ENCODE data around the gene DPP6. TPM values are rescaled to one million over a fixed set of nuclear protein-coding genes. Genes with fewer than 3 reads are reported as not detected.
"Not testable (repeated sequence)": the region's sequence is repeated elsewhere in the genome, so short reads cannot be mapped to it uniquely, and the experiment has no call there.

Gene DPP6
- total and polyA plus RNA-seq, 2 donors (not counting 1 experiment from before 2014, with no cell fraction given), result not detected

GRCh38 chr7:154072395-154073181, 20.4 kb downstream of the DPP6 start:
- intact Hi-C loops (cut with micrococcal nuclease); H3K36me3 ChIP-seq (replicated peaks in 1 of 2; ENCODE audit: control extremely low read depth in 1 of 2, control insufficient read depth in 1 of 2, extremely low read depth in 1 of 2, insufficient read depth in 2 of 2, low read length in 1 of 2); H3K4me2 ChIP-seq (replicated peaks; ENCODE audit: low read depth, low read length, poor library complexity, severe bottlenecking); CTCF ChIA-PET; H3K27ac Mint-ChIP-seq; H3K27ac ChIP-seq (ENCODE audit: low read length in 2 of 2); POLR2A ChIA-PET; H3K27me3 Mint-ChIP-seq; H3K27me3 ChIP-seq (replicated peaks in 1 of 4; ENCODE audit: control extremely low read depth in 1 of 4, control insufficient read depth in 3 of 4, insufficient read depth in 4 of 4, low read length in 3 of 4); H3K9me3 Mint-ChIP-seq (ENCODE audit: insufficient read depth); H4K20me1 ChIP-seq (ENCODE audit: control insufficient read depth, insufficient read depth, low read length, poor library complexity, severe bottlenecking); DNase-seq; H3K79me2 ChIP-seq (ENCODE audit: control insufficient read depth, insufficient read depth, low read length); H3K4me1 Mint-ChIP-seq; H2AFZ ChIP-seq (ENCODE audit: insufficient read depth, low read depth, low read length, poor library complexity, severe bottlenecking); H3K4me3 ChIP-seq (ENCODE audit: control extremely low read depth in 1 of 5, extremely low read depth in 1 of 5, insufficient read depth in 1 of 5, low read depth in 2 of 5, low read length in 4 of 5); H3K9ac ChIP-seq (ENCODE audit: low read length); ATAC-seq (ENCODE audit: low read depth); H3K4me3 Mint-ChIP-seq; H3K4me1 ChIP-seq (ENCODE audit: control insufficient read depth in 2 of 2, insufficient read depth in 2 of 2, low read length in 2 of 2); H3K9me3 ChIP-seq (ENCODE audit: control extremely low read depth in 1 of 3, control insufficient read depth in 2 of 3, insufficient read depth in 1 of 3, low read length in 2 of 3): not testable (repeated sequence)
- 55% methylated on average over 10 of the region's 15 CpGs for WGBS (ENCODE audit: insufficient coverage)

- H3K9me3 Mint-ChIP-seq (ENCODE audit: insufficient read depth); H3K4me3 Mint-ChIP-seq; H3K27ac ChIP-seq (ENCODE audit: low read length in 2 of 2); intact Hi-C loops (cut with micrococcal nuclease); CTCF ChIA-PET; H3K9ac ChIP-seq (ENCODE audit: low read length); DNase-seq; H4K20me1 ChIP-seq (ENCODE audit: control insufficient read depth, insufficient read depth, low read length, poor library complexity, severe bottlenecking); H2AFZ ChIP-seq (ENCODE audit: insufficient read depth, low read depth, low read length, poor library complexity, severe bottlenecking); POLR2A ChIA-PET; H3K4me1 ChIP-seq (ENCODE audit: control insufficient read depth in 2 of 2, insufficient read depth in 2 of 2, low read length in 2 of 2); H3K4me2 ChIP-seq (replicated peaks; ENCODE audit: low read depth, low read length, poor library complexity, severe bottlenecking); H3K9me3 ChIP-seq (ENCODE audit: control extremely low read depth in 1 of 3, control insufficient read depth in 2 of 3, insufficient read depth in 1 of 3, low read length in 2 of 3); H3K27ac Mint-ChIP-seq; H3K27me3 Mint-ChIP-seq; H3K27me3 ChIP-seq (replicated peaks in 1 of 4; ENCODE audit: control extremely low read depth in 1 of 4, control insufficient read depth in 3 of 4, insufficient read depth in 4 of 4, low read length in 3 of 4); H3K36me3 ChIP-seq (replicated peaks in 1 of 2; ENCODE audit: control extremely low read depth in 1 of 2, control insufficient read depth in 1 of 2, extremely low read depth in 1 of 2, insufficient read depth in 2 of 2, low read length in 1 of 2); H3K79me2 ChIP-seq (ENCODE audit: control insufficient read depth, insufficient read depth, low read length); H3K4me3 ChIP-seq (ENCODE audit: control extremely low read depth in 1 of 5, extremely low read depth in 1 of 5, insufficient read depth in 1 of 5, low read depth in 2 of 5, low read length in 4 of 5); H3K4me1 Mint-ChIP-seq; ATAC-seq (ENCODE audit: low read depth): not testable (repeated sequence)
- no CpG with 5 or more reads among the region's 2 CpGs for WGBS (ENCODE audit: insufficient coverage)
Observed at GRCh38 chr7:154078523-154078922, 26.3 kb downstream of the DPP6 start.

- H3K4me3 ChIP-seq (ENCODE audit: control extremely low read depth in 1 of 5, extremely low read depth in 1 of 5, insufficient read depth in 1 of 5, low read depth in 2 of 5, low read length in 4 of 5); H3K27ac ChIP-seq (ENCODE audit: low read length in 2 of 2); H3K79me2 ChIP-seq (ENCODE audit: control insufficient read depth, insufficient read depth, low read length); H3K4me1 Mint-ChIP-seq; intact Hi-C loops (cut with micrococcal nuclease); H3K27ac Mint-ChIP-seq; H3K9ac ChIP-seq (ENCODE audit: low read length); POLR2A ChIA-PET; DNase-seq; H3K4me2 ChIP-seq (replicated peaks; ENCODE audit: low read depth, low read length, poor library complexity, severe bottlenecking); H3K4me1 ChIP-seq (ENCODE audit: control insufficient read depth in 2 of 2, insufficient read depth in 2 of 2, low read length in 2 of 2); H3K36me3 ChIP-seq (replicated peaks in 1 of 2; ENCODE audit: control extremely low read depth in 1 of 2, control insufficient read depth in 1 of 2, extremely low read depth in 1 of 2, insufficient read depth in 2 of 2, low read length in 1 of 2); ATAC-seq (ENCODE audit: low read depth); H3K9me3 ChIP-seq (ENCODE audit: control extremely low read depth in 1 of 3, control insufficient read depth in 2 of 3, insufficient read depth in 1 of 3, low read length in 2 of 3); H3K9me3 Mint-ChIP-seq (ENCODE audit: insufficient read depth); CTCF ChIA-PET; H3K27me3 Mint-ChIP-seq; H4K20me1 ChIP-seq (ENCODE audit: control insufficient read depth, insufficient read depth, low read length, poor library complexity, severe bottlenecking); H3K27me3 ChIP-seq (replicated peaks in 1 of 4; ENCODE audit: control extremely low read depth in 1 of 4, control insufficient read depth in 3 of 4, insufficient read depth in 4 of 4, low read length in 3 of 4); H3K4me3 Mint-ChIP-seq; H2AFZ ChIP-seq (ENCODE audit: insufficient read depth, low read depth, low read length, poor library complexity, severe bottlenecking): not testable (repeated sequence)
- no CpG with 5 or more reads among the region's 3 CpGs for WGBS (ENCODE audit: insufficient coverage)
Observed at GRCh38 chr7:154080249-154080648, 28.1 kb downstream of the DPP6 start.

GRCh38 chr7:154087037-154087725, 35.0 kb downstream of the DPP6 start:
- DNase-seq; CTCF ChIA-PET; H3K9me3 ChIP-seq (ENCODE audit: control extremely low read depth in 1 of 3, control insufficient read depth in 2 of 3, insufficient read depth in 1 of 3, low read length in 2 of 3); H3K4me3 ChIP-seq (ENCODE audit: control extremely low read depth in 1 of 5, extremely low read depth in 1 of 5, insufficient read depth in 1 of 5, low read depth in 2 of 5, low read length in 4 of 5); H3K27me3 ChIP-seq (replicated peaks in 1 of 4; ENCODE audit: control extremely low read depth in 1 of 4, control insufficient read depth in 3 of 4, insufficient read depth in 4 of 4, low read length in 3 of 4); H3K27ac ChIP-seq (ENCODE audit: low read length in 2 of 2); H3K4me3 Mint-ChIP-seq; H3K27me3 Mint-ChIP-seq; H4K20me1 ChIP-seq (ENCODE audit: control insufficient read depth, insufficient read depth, low read length, poor library complexity, severe bottlenecking); H3K27ac Mint-ChIP-seq; ATAC-seq (ENCODE audit: low read depth); H2AFZ ChIP-seq (ENCODE audit: insufficient read depth, low read depth, low read length, poor library complexity, severe bottlenecking); H3K4me2 ChIP-seq (replicated peaks; ENCODE audit: low read depth, low read length, poor library complexity, severe bottlenecking); intact Hi-C loops (cut with micrococcal nuclease); H3K4me1 ChIP-seq (ENCODE audit: control insufficient read depth in 2 of 2, insufficient read depth in 2 of 2, low read length in 2 of 2); H3K4me1 Mint-ChIP-seq; H3K9me3 Mint-ChIP-seq (ENCODE audit: insufficient read depth); H3K9ac ChIP-seq (ENCODE audit: low read length); H3K36me3 ChIP-seq (replicated peaks in 1 of 2; ENCODE audit: control extremely low read depth in 1 of 2, control insufficient read depth in 1 of 2, extremely low read depth in 1 of 2, insufficient read depth in 2 of 2, low read length in 1 of 2); POLR2A ChIA-PET; H3K79me2 ChIP-seq (ENCODE audit: control insufficient read depth, insufficient read depth, low read length): not testable (repeated sequence)
- no CpG with 5 or more reads among the region's 6 CpGs for WGBS (ENCODE audit: insufficient coverage)

Data from B cell (primary cell).